ENCODE measurements around the gene CYB5RL. TPM values are rescaled to one million over a fixed set of nuclear protein-coding genes. Genes with fewer than 3 reads are reported as not detected.
"Not testable (repeated sequence)": the region's sequence is repeated elsewhere in the genome, so short reads cannot be mapped to it uniquely, and the experiment has no call there.

The CYB5RL gene
- total and polyA plus RNA-seq, 5 experiments from 2014 or later, result 2.4 to 10.5 (median 4.0) TPM

DNA sequence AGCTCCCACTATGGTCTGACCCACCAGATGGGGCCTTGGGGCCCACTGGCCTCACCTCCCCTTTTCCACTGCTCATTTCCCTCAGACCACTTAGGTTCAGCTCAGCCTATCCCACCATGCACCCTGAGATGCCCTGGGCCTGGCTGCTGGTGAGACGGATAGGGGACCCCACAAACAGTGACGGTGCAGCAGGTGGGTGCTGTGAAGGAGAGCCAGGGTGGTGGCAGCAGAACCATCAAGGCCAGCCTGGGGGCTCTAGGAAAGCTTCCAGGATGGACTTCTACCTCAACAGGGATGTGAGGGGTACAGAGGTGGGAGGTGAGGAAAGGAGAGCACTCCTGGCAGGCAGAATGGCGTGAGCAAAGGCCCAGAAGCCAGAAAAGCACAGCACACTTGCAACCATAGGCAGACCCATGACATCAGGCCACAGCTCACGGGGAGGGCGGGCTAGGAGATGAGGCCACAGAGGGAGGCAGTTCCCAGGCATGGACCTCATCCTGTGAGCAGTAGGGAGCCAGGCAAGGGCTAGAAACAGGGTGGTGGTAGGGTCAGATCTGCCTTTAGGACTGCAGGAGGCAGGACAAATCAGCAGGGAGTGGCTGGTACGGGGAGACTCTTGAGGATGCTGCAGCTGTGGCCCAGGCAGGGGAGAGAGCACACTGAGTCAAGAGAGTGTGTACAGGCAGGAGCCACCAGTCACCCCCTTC is 23.1 kb downstream of the CYB5RL start:
- DNase-seq (no peak), ATAC-seq (no peak)
- Mint-ChIP-seq H3K27me3 (no peaks in the 10 kb centered on the region), H3K4me1 (peaks cover 0 to under 1% (median 0%) of the 10 kb centered on the region in 4 donors), H3K36me3 (peaks cover 0 to 24% (median 2%) of the 10 kb centered on the region in 3 donors), H3K27ac (no peak overlapping the region), H3K9me3 (no peaks in the 10 kb centered on the region), H3K4me3 (no peak overlapping the region)
- POLR2A ChIA-PET, result no interaction called here

DNA sequence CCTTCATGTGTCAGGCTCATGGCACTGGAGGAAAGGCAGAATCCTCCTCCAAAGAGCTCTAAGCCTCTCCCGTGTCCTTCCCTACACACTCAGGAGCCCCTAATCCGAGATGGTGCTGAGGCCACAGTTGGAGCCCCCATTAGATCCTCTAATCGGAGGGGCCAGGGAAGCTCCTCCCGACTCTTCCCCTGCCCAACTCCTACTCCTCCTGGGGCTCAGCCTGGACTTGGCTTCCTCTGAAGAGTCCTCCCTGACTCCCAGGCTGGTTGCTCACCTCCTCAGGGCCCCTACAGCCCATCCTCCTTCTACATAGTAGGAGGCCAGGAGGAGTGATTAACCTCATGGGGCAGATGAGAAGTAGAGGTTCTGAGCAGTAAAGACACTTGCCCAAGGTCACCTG is 25.7 kb downstream of the CYB5RL start:
- H3K4me3 Mint-ChIP-seq, result no peak overlapping the region
- H3K27me3 Mint-ChIP-seq, result no peaks in the 10 kb centered on the region
- no peak overlapping the region for H3K27ac Mint-ChIP-seq
- peaks cover 0 to 15% (median 2%) of the 10 kb centered on the region in 3 donors for H3K36me3 Mint-ChIP-seq
- ATAC-seq, result no peak
- H3K4me1 Mint-ChIP-seq, result peaks cover 4 to 13% (median 7%) of the 10 kb centered on the region in 4 donors
- POLR2A ChIA-PET, result interaction anchor here (1.0 kb wide), 1 partner anchor 233 kb away, joined by 4 read pairs; no protein-coding TSS in a partner anchor
- no peak for DNase-seq
- H3K9me3 Mint-ChIP-seq, result no peaks in the 10 kb centered on the region

GRCh38 chr1:54173681-54174080 is 26.1 kb downstream of the CYB5RL start:
- H3K9me3 Mint-ChIP-seq, result no peaks in the 10 kb centered on the region
- no peaks in the 10 kb centered on the region for H3K27me3 Mint-ChIP-seq
- POLR2A ChIA-PET, result interaction anchor here (1.0 kb wide), 1 partner anchor 234 kb away, joined by 4 read pairs; no protein-coding TSS in a partner anchor
- ATAC-seq, result no peak
- DNase-seq, result no peak
- H3K36me3 Mint-ChIP-seq, result peaks cover 0 to 11% (median 2%) of the 10 kb centered on the region in 3 donors
- H3K27ac Mint-ChIP-seq, result no peak overlapping the region
- H3K4me3 Mint-ChIP-seq, result no peak overlapping the region
- peaks cover 4 to 13% (median 7%) of the 10 kb centered on the region in 4 donors for H3K4me1 Mint-ChIP-seq

GRCh38 chr1:54172614-54173599 is 26.9 kb downstream of the CYB5RL start:
- POLR2A ChIA-PET, result no interaction called here
- Mint-ChIP-seq H3K9me3 (no peaks in the 10 kb centered on the region), H3K36me3 (peaks cover 0 to 5% (median 2%) of the 10 kb centered on the region in 3 donors), H3K4me3 (no peak overlapping the region), H3K27me3 (no peaks in the 10 kb centered on the region), H3K4me1 (peaks cover 4 to 13% (median 7%) of the 10 kb centered on the region in 4 donors), H3K27ac (peak overlapping the region in 2 of 10 donors; percentile 14 to 52)
- ATAC-seq (no peak), DNase-seq (no peak)

- DNase-seq (no peak), ATAC-seq (no peak)
- H3K27me3 Mint-ChIP-seq, result no peaks in the 10 kb centered on the region
- H3K36me3 Mint-ChIP-seq, result peaks cover 0 to 3% (median 2%) of the 10 kb centered on the region in 3 donors
- POLR2A ChIA-PET, result no interaction called here
- peaks cover 4 to 13% (median 7%) of the 10 kb centered on the region in 4 donors for H3K4me1 Mint-ChIP-seq
- H3K4me3 Mint-ChIP-seq, result no peak overlapping the region
- peak overlapping the region in 1 of 10 donors; percentile 3 for H3K27ac Mint-ChIP-seq
- H3K9me3 Mint-ChIP-seq, result no peaks in the 10 kb centered on the region
Measured at GRCh38 chr1:54171606-54172005, 28.2 kb downstream of the CYB5RL start.

- POLR2A ChIA-PET, result no interaction called here
- no peaks in the 10 kb centered on the region for H3K27me3 Mint-ChIP-seq
- H3K36me3 Mint-ChIP-seq, result peaks cover 0 to 2% (median 2%) of the 10 kb centered on the region in 3 donors
- H3K4me3 Mint-ChIP-seq, result peak overlapping the region in 2 of 10 donors; percentile 14 to 15
- H3K9me3 Mint-ChIP-seq, result no peaks in the 10 kb centered on the region
- ATAC-seq (no peak), DNase-seq (no peak)
- H3K27ac Mint-ChIP-seq, result peak overlapping the region in 6 of 10 donors; percentile 19 to 83 (median 66)
- H3K4me1 Mint-ChIP-seq, result peaks cover 4 to 13% (median 7%) of the 10 kb centered on the region in 4 donors
Measured at GRCh38 chr1:54171016-54171415, 28.8 kb downstream of the CYB5RL start.

DNA sequence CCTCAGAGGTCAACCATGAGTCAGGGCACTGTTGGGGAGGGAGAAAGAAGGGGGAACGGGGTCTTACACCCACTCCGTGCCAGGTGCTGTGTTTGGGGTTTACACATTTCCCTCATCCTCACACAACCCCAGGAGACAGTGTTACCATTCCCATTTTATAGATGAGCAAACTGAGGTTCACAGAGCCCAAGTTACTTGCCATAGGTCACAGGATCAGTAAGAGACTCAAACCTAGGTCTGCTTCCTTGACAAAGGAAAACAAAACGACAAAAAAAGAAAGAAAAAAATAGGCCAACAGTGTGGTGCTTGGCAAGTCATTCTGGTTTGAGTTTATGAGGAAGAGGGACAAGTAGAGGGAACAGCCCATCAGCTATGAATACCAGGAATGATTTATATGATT is 30.8 kb downstream of the CYB5RL start:
- peak overlapping the region in 3 of 10 donors; percentile 23 to 73 (median 45) for H3K27ac Mint-ChIP-seq
- no peaks in the 10 kb centered on the region for H3K27me3 Mint-ChIP-seq
- ATAC-seq (no peak), DNase-seq (no peak)
- peaks cover 4 to 13% (median 7%) of the 10 kb centered on the region in 4 donors for H3K4me1 Mint-ChIP-seq
- H3K9me3 Mint-ChIP-seq, result no peaks in the 10 kb centered on the region
- no peak overlapping the region for H3K4me3 Mint-ChIP-seq
- H3K36me3 Mint-ChIP-seq, result no peaks in the 10 kb centered on the region
- POLR2A ChIA-PET, result no interaction called here

GRCh38 chr1:54168206-54168965 is 31.4 kb downstream of the CYB5RL start:
- peaks cover 4 to 13% (median 7%) of the 10 kb centered on the region in 4 donors for H3K4me1 Mint-ChIP-seq
- H3K36me3 Mint-ChIP-seq, result no peaks in the 10 kb centered on the region
- DNase-seq (no peak), ATAC-seq (no peak)
- H3K27me3 Mint-ChIP-seq, result no peaks in the 10 kb centered on the region
- H3K4me3 Mint-ChIP-seq, result no peak overlapping the region
- no peaks in the 10 kb centered on the region for H3K9me3 Mint-ChIP-seq
- POLR2A ChIA-PET, result no interaction called here
- H3K27ac Mint-ChIP-seq, result peak overlapping the region in 1 of 10 donors; percentile 45

DNA sequence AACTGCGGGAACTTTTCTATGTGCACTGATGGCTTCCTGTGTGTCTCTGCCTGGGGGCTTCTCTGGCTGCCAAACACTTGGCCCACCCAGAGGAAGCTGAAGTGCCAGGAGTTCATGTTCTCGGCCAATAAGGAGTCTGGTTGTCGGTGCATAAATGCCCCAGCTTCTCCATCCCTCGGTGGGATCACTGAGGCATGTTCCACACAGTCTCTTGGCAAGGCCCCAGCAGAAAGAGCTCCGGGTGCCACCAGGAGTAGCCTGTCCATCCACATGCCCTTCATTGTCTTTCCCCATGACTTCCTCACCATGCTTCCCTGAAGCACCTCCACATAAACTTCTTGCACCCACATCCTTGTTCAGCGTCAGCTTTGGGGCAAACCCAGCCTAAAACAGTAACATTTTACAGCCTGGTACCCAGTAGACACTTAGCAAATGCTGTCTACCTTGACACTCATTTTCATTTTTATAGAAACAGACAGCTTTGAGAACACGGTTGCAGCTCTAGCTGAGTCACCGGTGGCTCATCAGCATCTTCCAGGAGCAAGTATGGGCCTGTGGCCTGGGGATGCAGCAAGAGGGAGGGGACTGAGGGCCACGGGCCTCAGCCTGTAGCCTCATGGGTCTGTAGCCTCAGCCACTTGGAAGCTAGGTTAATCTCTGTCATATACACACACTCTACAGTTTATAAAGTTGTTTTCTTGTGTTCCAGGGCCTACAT is 32.2 kb downstream of the CYB5RL start:
- H3K27ac Mint-ChIP-seq, result peak overlapping the region in 2 of 10 donors; percentile 31 to 50
- no peaks in the 10 kb centered on the region for H3K9me3 Mint-ChIP-seq
- peaks cover 4 to 13% (median 7%) of the 10 kb centered on the region in 4 donors for H3K4me1 Mint-ChIP-seq
- DNase-seq (no peak), ATAC-seq (no peak)
- no peak overlapping the region for H3K4me3 Mint-ChIP-seq
- H3K36me3 Mint-ChIP-seq, result no peaks in the 10 kb centered on the region
- no peaks in the 10 kb centered on the region for H3K27me3 Mint-ChIP-seq
- POLR2A ChIA-PET, result no interaction called here

- H3K4me3 Mint-ChIP-seq, POLR2A ChIA-PET, H3K27me3 Mint-ChIP-seq, ATAC-seq, H3K36me3 Mint-ChIP-seq, H3K4me1 Mint-ChIP-seq, H3K9me3 Mint-ChIP-seq, DNase-seq: not testable (repeated sequence)
- peak overlapping the region in 1 of 10 donors; percentile 52 for H3K27ac Mint-ChIP-seq
Measured at GRCh38 chr1:54166357-54166756, 33.5 kb downstream of the CYB5RL start.

DNA sequence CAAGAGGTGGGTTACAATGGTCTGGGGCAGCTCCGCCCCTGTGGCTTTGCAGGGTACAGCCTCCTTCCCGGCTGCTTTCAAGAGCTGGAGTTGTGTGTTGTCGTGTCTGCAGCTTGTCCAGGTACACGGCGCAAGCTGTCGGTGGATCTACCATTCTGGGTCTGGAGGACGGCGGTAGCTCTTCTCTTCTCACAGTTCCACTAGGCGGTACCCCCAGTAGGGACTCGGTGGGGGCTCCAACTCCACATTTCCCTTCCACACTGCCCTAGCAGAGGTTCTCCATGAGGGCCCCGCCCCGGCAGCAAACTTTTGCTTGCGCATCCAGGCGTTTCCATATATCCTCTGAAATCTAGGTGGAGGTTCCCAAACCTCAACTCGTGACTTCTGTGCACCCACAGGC is 34.7 kb downstream of the CYB5RL start:
- Mint-ChIP-seq H3K9me3 (no peaks in the 10 kb centered on the region), H3K4me3 (no peak overlapping the region), H3K4me1 (no peaks in the 10 kb centered on the region), H3K27ac (no peak overlapping the region), H3K27me3 (no peaks in the 10 kb centered on the region), H3K36me3 (no peaks in the 10 kb centered on the region)
- DNase-seq, result no peak
- POLR2A ChIA-PET, result no interaction called here
- no peak for ATAC-seq

DNA sequence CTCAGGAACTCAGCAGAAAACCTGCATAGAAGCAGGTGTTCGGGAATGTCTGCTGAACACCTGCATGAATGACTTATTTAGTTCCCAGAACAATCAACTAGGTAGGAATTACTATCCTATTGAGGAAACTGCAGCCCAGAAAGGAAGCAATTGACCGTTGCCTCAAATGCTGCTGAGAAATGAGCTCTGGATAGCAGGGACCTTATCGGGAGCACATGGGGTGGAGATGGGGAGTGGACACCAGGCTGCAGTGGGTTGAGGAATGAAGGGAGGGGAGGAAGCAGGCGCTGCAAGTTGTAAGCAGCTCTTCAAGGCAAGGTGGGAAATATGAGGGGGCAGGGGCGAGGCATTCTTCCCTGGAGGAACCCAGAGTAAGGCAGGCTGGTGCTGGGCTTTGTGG is 36.3 kb downstream of the CYB5RL start:
- ATAC-seq, result no peak
- Mint-ChIP-seq H3K4me1 (no peaks in the 10 kb centered on the region), H3K4me3 (no peak overlapping the region), H3K9me3 (no peaks in the 10 kb centered on the region), H3K36me3 (no peaks in the 10 kb centered on the region), H3K27ac (no peak overlapping the region), H3K27me3 (no peaks in the 10 kb centered on the region)
- POLR2A ChIA-PET, result no interaction called here
- no peak for DNase-seq
